ENCODE results near the gene FAM83D. TPM values are rescaled to one million over a fixed set of nuclear protein-coding genes. Genes with fewer than 3 reads are reported as not detected.
"Not testable (repeated sequence)": the region's sequence is repeated elsewhere in the genome, so short reads cannot be mapped to it uniquely, and the experiment has no call there.

The FAM83D gene
- total and polyA plus RNA-seq, 2 of the 8 experiments (the other 6 are each of a cell fraction or from before 2014, with no cell fraction given), result 60.9 to 62.6 TPM

DNA sequence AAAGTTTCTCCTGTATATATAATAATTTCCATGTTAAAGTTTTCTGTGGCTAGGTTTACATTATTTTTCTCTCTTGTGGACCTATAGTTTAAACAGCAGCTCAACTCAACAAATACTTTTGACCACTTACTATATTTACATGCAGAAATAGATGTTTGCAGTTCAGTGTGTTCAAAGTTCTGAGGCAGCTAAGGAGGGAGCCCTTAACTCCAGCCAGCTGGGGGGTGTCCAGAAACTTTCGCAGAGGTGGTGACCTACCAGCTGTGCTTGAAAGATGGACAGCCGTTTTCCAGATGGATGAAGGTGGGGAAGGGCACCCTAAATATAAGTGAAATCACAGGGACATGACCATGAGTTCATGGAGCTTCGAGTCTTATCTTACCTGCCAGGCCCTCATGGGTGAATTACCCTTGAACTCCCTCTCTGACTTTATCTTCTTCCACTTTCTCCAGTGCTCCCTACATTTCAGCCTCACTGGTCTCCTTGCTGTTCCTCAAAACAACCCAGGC lies 69.4 kb downstream of the FAM83D start (continued):
- TF ChIP-seq CHD1 (IDR thresholded peaks at IDR 0.05; ENCODE audit: low read depth, low read length), result no peak
- no peak for TF ChIP-seq POLR2A (IDR thresholded peaks at IDR 0.05; ENCODE audit: control extremely low read depth in 1 of 2, low read depth in 2 of 2, low read length in 2 of 2)
- no peak for TF ChIP-seq MAFK (IDR thresholded peaks at IDR 0.05; ENCODE audit: low read depth, low read length)
- TF ChIP-seq SIRT6 (IDR thresholded peaks at IDR 0.05; ENCODE audit: low read length), result no peak
- no peak for TF ChIP-seq EGR1 (IDR thresholded peaks at IDR 0.05; ENCODE audit: borderline replicate concordance, low read depth, low read length)
- no peak for TF ChIP-seq TEAD4 (IDR thresholded peaks at IDR 0.05; ENCODE audit: low read depth, low read length)
- no peak for TF ChIP-seq JUND (IDR thresholded peaks at IDR 0.05; ENCODE audit: low read length)
- TF ChIP-seq YY1 (IDR thresholded peaks at IDR 0.05; ENCODE audit: low read depth, low read length), result no peak

DNA sequence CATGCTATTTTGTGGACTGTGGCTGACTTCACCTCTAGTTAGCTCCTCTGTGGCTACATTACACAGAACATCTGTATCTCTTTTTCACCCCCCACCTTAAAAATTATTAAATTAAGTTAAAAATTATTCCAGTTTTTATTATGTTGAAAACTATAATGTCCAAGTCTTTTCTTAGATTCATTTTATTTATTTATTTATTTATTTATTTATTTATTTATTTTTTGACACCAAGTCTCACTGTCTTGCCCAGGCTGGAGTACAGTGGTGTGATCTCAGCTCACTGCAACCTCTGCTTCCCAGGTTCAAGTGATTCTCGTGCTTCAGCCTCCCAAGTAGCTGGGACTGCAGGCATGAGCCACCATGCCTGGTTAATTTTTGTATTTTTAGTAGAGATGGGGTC lies 70.6 kb downstream of the FAM83D start:
- not testable (repeated sequence) for H3K4me1 ChIP-seq (replicated peaks in 1 of 4; ENCODE audit: control insufficient read depth in 3 of 4, insufficient read depth in 4 of 4, low read length in 3 of 4); H2BK12ac ChIP-seq (ENCODE audit: low read depth, low read length); H3K79me1 ChIP-seq (ENCODE audit: low read depth, low read length); H4K20me1 ChIP-seq (replicated peaks in 1 of 2; ENCODE audit: control insufficient read depth in 1 of 2, insufficient read depth in 2 of 2, low read length in 2 of 2); H3K4me2 ChIP-seq (ENCODE audit: insufficient read depth in 1 of 2, low read depth in 2 of 2, low read length in 2 of 2); H3K23me2 ChIP-seq (ENCODE audit: low read depth, low read length); H4K8ac ChIP-seq (ENCODE audit: extremely low read depth, insufficient read depth, low read length); H3K9ac ChIP-seq (replicated peaks in 1 of 4; ENCODE audit: extremely low read depth in 1 of 4, low read depth in 3 of 4, low read length in 3 of 4); H3K27me3 ChIP-seq (replicated peaks in 1 of 4; ENCODE audit: control insufficient read depth in 3 of 4, extremely low read depth in 1 of 4, insufficient read depth in 3 of 4, low read length in 3 of 4); H3K27ac ChIP-seq (ENCODE audit: low read depth, low read length); H3K56ac ChIP-seq (replicated peaks; ENCODE audit: insufficient read length, low read depth, low read length); H4K5ac ChIP-seq (ENCODE audit: insufficient read length, low read depth, low read length); H2AFZ ChIP-seq (ENCODE audit: low read length); DNase-seq (ENCODE audit: low read depth in 1 of 2, low spot score in 2 of 2); H2BK5ac ChIP-seq (ENCODE audit: low read depth, low read length); H2BK120ac ChIP-seq (replicated peaks; ENCODE audit: low read depth, low read length); H3K14ac ChIP-seq (ENCODE audit: insufficient read length); H3K18ac ChIP-seq (ENCODE audit: extremely low read depth, low read length); H3K23ac ChIP-seq (ENCODE audit: insufficient read length); H2BK15ac ChIP-seq (ENCODE audit: low read length); H3K4me3 ChIP-seq (ENCODE audit: extremely low read depth in 1 of 4, insufficient read depth in 2 of 4, low read depth in 3 of 4, low read length in 4 of 4); FAIRE-seq; H3K9me3 ChIP-seq (ENCODE audit: insufficient read depth in 2 of 2, low read depth in 1 of 2, low read length in 1 of 2); H3K79me2 ChIP-seq (ENCODE audit: control insufficient read depth in 1 of 2, insufficient read depth in 2 of 2, low read length in 2 of 2); H3K4ac ChIP-seq (replicated peaks; ENCODE audit: insufficient read length, low read depth, low read length); H2AK5ac ChIP-seq (ENCODE audit: low read depth, low read length); H2BK20ac ChIP-seq (ENCODE audit: low read length); H4K91ac ChIP-seq (replicated peaks; ENCODE audit: insufficient read length, low read length)
- WGBS, 2 experiments (ENCODE audit: extremely low coverage in 1 of 2, insufficient coverage in 1 of 2, insufficient read length in 1 of 2, insufficient replicate concordance in 2 of 2, low coverage in 1 of 2, low lambda C conversion rate in 2 of 2, missing lambda C conversion rate in 1 of 2), result 71% methylated on average over 1 of the region's 1 CpG; no CpG with 5 or more reads in 1 of the 2 experiments
- CTCF ChIA-PET (ENCODE audit: partially characterized antibody), result interaction anchor here (1.0 kb wide), 1 partner anchor 12 kb away, joined by 3 read pairs; no protein-coding TSS in a partner anchor
- POLR2A ChIA-PET (ENCODE audit: partially characterized antibody), result interaction anchor here (0.7 kb wide), 1 partner anchor 48 kb away, joined by 3 read pairs; no protein-coding TSS in a partner anchor
- H3K36me3 ChIP-seq (ENCODE audit: control insufficient read depth in 2 of 4, insufficient read depth in 4 of 4, low read length in 3 of 4), result peaks cover 0 to 43% (median 23%) of the 10 kb centered on the region in 4 experiments; a peak in 6 of 8 replicates
